IPS-NIHi11 (cell line): Measurements from ENCODE around the gene ALDH5A1.

Source experiments
- DNase-seq: peaks from one replicate; pipeline ENCODE4 v3.0.0; 2012; ENCODE audit warnings: mixed read lengths, low spot score

Gene ALDH5A1

DNA sequence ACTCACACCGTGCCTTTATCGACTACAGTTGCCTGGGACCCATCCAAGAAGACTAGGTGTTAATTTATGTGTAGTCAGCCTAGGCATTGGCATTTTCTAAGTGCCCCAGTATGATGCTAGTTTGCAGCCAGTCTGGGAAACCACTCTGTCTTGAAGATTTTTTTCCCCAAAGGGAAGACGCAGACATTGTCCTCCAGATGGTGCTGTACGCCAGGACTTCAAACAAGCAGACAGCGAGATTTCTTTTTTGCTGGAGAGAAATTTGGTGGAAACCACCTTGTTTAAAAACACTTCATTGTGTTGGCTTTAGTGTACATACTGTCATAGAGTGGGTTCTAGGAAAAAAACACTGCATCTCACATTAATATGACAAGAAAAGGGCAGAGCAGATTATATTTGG lies 30.0 kb downstream of the ALDH5A1 start:
- peak; percentile 38 for DNase-seq

GRCh38 chr6:24529985-24530384 lies 35.2 kb downstream of the ALDH5A1 start:
- no peak for DNase-seq

GRCh38 chr6:24534329-24534728 lies 39.6 kb downstream of the ALDH5A1 start:
- DNase-seq: no peak

GRCh38 chr6:24535210-24535609 lies 40.4 kb downstream of the ALDH5A1 start:
- DNase-seq: no peak

GRCh38 chr6:24536466-24536865 lies 41.7 kb downstream of the ALDH5A1 start:
- DNase-seq: no peak

GRCh38 chr6:24537082-24537699 lies 42.4 kb downstream of the ALDH5A1 start:
- DNase-seq: no peak

GRCh38 chr6:24537771-24538385 lies 43.1 kb downstream of the ALDH5A1 start:
- no peak for DNase-seq

DNA sequence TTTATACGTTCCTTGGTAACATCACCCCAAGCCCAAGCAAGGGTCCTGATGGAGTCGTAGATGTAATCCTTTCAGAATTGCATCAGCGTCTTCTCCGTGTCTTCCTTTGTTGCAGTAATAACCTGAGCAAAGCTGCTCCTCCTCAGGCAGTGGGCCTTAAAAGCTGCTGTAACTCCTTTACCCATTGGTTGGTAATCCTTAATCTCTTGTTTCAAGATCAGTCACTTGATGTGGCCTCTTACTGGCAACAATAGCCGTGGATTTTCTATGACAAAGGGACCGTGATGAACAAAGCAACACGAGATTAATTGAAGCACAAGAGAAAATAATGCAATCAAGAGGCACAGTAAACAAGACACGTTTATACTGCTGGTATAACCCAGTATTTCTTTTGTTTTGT lies 44.6 kb downstream of the ALDH5A1 start:
- no peak for DNase-seq

- no peak for DNase-seq
Measured at GRCh38 chr6:24540197-24540596, 45.4 kb downstream of the ALDH5A1 start.

DNA sequence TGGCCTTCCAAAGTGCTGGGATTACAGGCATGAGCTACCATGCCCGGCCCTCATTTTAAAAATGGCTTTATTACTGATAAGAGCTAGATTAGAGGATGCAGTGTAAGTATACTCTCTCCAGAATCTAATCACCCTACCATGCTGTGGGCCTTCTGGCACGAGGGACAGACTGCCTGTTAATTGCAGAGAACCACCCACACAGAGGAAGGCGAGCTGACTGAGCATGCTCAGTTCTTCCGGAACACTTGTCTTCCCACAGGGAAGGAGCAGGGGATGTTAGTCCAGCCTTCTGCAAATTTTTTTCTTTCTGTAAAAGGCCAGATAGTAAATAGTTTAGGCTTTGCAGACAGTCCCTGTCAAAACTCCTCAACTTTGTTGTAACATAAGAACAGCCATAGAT lies 48.9 kb downstream of the ALDH5A1 start:
- DNase-seq: no peak

- no peak for DNase-seq
Measured at GRCh38 chr6:24545183-24545582, 50.4 kb downstream of the ALDH5A1 start.

DNA sequence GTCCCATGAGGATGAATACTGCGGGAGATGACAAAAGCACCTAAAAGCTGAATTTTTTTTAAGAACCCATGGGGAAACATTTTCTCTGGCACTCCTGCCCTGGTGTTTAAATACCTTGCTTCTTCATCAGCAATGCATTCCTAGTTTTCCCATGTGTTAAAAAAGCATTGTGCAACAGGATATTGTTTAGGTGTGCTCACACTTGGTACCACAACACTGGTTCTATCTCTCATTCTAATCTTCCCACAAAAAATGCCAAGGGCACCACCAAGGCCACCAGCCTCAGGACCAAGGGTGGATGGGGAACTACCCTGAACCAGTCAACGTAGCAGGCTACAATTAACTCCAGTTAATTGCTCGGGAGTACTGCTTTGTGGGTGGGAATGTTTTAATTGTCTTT lies 50.9 kb downstream of the ALDH5A1 start:
- DNase-seq: no peak

- DNase-seq: no peak
Measured at GRCh38 chr6:24546439-24546838, 51.7 kb downstream of the ALDH5A1 start.

DNA sequence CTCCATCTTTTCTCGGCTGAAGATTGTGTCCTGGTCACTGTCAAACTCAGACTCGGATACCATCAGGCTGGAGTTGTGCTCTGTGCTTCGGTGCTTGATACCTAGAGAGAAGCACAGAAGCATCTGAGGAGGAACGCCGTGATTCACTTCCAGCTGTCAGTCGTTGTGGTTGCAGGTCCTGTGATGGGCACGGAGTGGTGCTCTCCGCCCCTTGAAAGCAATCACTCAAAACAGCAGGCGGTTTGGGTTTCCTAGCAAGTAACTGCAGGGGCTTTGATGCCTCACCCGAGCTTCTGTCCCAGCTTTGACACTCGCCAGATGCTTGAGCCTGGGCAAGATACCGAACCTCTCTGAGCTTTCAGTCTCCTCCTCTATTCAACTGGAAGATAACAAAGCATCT lies 52.5 kb downstream of the ALDH5A1 start:
- DNase-seq: peak; percentile 45

DNA sequence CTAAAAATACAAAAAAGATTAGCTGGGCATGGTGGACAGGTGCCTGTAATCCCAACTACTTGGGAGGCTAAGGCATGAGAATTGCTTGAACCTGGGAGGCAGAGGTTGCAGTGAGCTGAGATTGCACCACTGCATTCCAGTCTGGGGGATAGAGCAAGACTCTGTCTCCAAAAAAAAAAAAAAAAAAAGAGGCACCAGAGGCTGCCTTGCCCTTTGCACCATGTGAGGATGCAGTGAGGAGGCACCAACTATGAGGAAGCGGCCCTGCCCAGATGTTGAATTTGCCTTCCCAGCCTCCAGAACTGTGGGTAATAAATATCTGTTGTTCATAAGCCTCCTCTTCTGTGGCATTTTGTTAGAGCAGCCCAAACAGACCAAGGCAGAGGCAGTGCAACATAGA lies 54.4 kb downstream of the ALDH5A1 start:
- no peak for DNase-seq

DNA sequence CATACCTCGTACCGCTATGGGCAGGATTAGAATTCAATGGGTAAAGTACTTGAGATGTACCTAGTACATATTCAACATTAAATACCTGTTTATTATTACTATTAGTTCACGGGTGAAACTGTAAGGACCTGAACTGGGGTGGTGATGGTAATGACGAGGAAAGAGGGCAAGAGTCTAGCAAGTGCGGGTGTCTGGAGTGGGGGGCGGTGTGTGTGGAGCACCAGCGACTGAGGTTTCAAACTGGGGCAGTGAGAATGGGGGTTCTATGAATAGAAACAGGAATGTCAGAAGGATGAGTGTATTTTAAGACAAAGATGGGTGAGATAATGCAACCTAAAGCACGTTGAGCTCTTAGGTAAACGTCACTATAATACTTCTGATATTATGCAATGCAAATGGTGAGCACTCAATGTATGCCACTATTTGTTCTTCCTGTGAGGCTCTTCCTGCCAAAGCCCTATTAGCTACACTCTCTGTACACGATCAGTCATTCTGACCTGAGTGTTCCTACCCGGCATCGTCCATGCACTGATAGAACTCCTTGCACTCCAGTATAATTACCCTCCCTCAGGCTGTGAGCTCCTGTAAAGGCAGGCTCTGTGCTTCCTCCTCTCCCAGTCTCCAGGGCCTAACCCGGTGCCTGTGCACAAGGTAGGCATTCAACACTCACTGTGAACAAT lies 55.0 kb downstream of the ALDH5A1 start:
- DNase-seq: no peak

DNA sequence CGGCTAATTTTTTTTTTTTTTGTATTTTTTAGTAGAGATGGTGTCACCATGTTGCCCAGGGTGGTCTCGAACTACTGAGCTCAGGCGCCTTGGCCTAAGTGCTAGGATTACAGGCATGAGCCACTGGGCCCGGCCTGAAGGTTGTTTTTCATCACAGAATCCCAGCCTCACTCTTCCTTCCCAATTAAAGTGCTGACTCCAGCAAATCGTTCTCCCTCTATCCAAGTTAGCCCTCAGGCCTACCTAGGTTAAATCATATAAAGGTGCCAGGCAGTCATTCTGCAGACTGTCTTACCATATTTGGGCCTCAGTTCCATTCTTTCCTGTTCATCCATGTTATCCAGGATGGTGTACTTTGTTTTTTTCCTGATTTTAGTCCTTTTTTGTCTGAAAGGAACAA lies 56.4 kb downstream of the ALDH5A1 start:
- DNase-seq: no peak

- no peak for DNase-seq
Measured at GRCh38 chr6:24554474-24554873, 59.7 kb downstream of the ALDH5A1 start.

DNA sequence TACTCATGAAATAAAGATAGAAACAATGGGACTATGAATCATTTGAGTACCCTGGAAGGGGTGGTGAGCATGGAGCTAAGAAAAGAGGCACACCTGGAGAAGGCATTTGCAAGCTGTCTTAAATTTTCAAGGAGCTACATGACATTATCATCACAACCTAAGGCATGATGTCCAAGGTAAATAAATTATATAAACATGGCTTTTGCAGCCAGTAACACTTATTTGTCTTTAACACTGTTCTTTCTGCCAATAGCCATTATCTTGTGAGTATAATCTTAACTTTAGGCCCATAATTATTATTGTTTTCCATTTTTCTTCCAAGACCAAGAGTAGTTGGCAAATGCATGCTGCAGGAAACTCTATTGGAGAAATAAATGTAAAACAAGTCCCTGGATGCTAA lies 63.7 kb downstream of the ALDH5A1 start:
- no peak for DNase-seq

DNA sequence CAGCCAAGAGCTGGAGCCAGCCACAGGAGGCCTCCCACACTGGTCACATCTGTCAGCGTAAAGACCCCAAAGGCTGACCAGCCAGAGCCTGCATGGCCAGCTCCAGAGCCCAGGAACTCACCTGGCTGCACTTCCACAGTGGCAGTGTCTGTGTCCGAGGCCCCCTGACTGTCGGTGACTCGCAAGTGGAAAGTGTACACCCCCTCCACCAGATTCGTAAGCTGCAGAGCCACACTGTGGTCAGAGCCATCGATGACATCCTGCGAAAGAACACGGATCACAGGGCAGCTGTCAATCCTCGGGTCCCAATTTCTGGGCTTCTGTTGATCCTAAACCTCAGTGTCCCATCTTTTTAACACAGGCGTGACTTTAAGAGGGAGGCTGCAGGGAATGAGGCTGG lies 69.3 kb downstream of the ALDH5A1 start:
- no peak for DNase-seq

DNA sequence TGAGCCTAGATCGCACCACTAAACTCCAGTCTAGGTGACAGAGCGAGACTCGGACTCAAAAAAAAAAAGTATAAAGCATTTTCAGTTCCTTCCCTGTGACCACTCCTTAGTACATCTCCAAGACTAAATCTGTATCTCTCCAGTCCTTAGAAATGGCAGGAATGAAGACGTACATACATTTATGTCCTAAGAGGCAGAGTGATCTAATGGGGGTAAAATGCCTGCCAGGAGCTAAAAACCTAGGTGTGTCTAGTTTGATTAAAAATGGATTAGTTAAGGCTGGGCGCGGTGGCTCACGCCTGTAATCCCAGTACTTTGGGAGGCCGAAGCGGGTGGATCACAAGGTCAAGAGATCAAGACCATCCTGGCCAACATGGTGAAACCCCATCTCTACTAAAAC lies 70.4 kb downstream of the ALDH5A1 start:
- no peak for DNase-seq

DNA sequence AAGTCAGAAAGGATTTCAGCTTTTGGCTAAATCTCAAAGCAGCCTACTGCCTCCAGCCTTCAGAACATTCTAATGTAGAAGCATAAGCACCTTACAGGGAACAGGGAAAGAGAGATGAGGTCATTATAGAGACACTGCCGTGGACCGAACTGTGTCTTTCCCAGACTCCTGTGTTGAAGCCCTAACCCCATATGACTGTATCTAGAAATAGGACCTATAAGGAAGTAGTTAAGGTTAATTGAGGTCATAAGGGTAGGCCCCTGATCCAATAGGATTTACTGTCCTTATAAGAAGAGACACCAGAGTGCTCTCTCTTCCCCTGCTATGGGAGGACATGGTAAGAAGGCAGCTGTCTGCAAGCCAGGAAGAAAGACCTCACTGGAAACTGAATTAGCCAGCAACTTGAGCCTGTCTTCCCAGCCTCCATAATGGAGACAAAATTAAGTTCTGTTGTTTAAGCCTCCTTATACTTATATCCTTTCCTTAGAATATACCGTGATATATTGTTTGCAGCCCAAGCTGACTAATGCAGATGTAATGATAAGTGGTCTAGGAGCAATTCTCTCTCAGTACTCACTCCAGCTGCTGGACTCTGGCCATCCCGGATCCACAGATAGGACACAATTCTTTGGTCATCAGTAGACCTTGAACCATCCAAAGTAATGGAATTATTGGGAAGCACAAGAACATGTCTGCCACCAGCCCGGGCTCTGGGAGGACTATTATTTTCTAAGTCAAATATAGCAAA lies 71.4 kb downstream of the ALDH5A1 start:
- no peak for DNase-seq

DNA sequence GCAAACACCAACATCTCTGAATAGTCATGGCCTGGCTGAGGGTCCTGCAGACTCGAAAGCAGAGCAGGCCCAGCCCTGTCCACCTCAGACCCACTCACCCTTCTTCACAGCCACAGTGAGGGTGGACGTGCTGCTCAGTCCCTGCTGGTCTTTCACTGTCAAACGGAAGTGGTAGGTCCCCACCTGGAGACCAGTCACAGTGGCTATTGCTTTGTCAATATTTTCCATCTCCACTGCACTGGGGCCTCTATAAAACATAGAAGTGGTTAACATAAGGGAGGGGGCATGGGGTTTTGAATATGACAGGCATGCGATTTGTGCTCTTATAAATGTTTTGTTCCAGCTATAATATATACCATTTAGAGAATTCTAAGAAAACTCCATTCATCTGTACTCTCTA lies 73.9 kb downstream of the ALDH5A1 start:
- no peak for DNase-seq
